Measurements from ENCODE around the gene RAMACL.

GRCh38 chr6:166618251-166618650 lies 31.8 kb upstream of the RAMACL start:
- TF ChIP-seq EZH2 (IDR thresholded peaks at IDR 0.05; ENCODE audit: borderline replicate concordance, low read length): no peak
- TF ChIP-seq CTCF (IDR thresholded peaks at IDR 0.05; ENCODE audit: low read length): no peak

Data from OCI-LY1 (cell line).